WTC11 (cell line): ENCODE results near the gene BCAR3. TPM values are rescaled to one million over a fixed set of nuclear protein-coding genes. Genes with fewer than 3 reads are reported as not detected.

Source experiments
- ATAC-seq: fragments of 200-7000 bp; cut with Tn5 transposase; 2 replicates; pipeline ENCODE4 v1.10.0; 2021; ENCODE audit warnings: mild to moderate bottlenecking, moderate library complexity
- CTCF ChIA-PET: fragments of 300-600 bp; sonication (Branson Sonifier 250); formaldehyde crosslinking; loops from one replicate; lab custom pipeline; 2021; ENCODE audit warnings: antibody characterized with exemption; lab: Charles Lee
- POLR2A ChIA-PET: fragments of 350-600 bp; sonication (Branson Sonifier 250); formaldehyde crosslinking; loops from one replicate; lab custom pipeline; 2021; ENCODE audit warnings: antibody characterized with exemption; lab: Charles Lee
- DNase-seq: peaks from one replicate; pipeline ENCODE4 v3.0.0; 2021; ENCODE audit warnings: low spot score
- H3K27ac Mint-ChIP-seq: 2 replicates; pipeline ENCODE4 v1.8.0; 2021; ENCODE audit warnings: mixed read lengths
- H3K27me3 Mint-ChIP-seq: 2 replicates; pipeline ENCODE4 v1.8.0; 2021; ENCODE audit warnings: low read depth, mild to moderate bottlenecking, moderate library complexity, mixed read lengths
- H3K36me3 Mint-ChIP-seq: 2 replicates; pipeline ENCODE4 v1.8.0; 2021; ENCODE audit warnings: mixed read lengths
- H3K4me1 Mint-ChIP-seq: 2 replicates; pipeline ENCODE4 v1.8.0; 2022; ENCODE audit warnings: mixed read lengths
- H3K4me3 Mint-ChIP-seq: 2 replicates; pipeline ENCODE4 v1.8.0; 2021; ENCODE audit warnings: mild to moderate bottlenecking, moderate library complexity, mixed read lengths
- H3K9me3 Mint-ChIP-seq: 2 replicates; pipeline ENCODE4 v1.8.0; 2021; ENCODE audit warnings: mixed read lengths
- ARID4B ChIP-seq: sonication (generic); formaldehyde crosslinking; IDR thresholded peaks from 2 replicates; pipeline ENCODE4 v1.8.0; 2023; ENCODE audit warnings: missing genetic modification reagents, mild to moderate bottlenecking, borderline replicate concordance
- ATF1 ChIP-seq: sonication (generic); formaldehyde crosslinking; IDR thresholded peaks from 2 replicates; pipeline ENCODE4 v1.8.1; 2023; ENCODE audit warnings: mild to moderate bottlenecking, moderate library complexity, missing genetic modification reagents
- CREM ChIP-seq: sonication (generic); formaldehyde crosslinking; IDR thresholded peaks from 2 replicates; pipeline ENCODE4 v1.8.1; 2022; ENCODE audit warnings: mild to moderate bottlenecking, missing genetic modification reagents, moderate library complexity
- E2F4 ChIP-seq: sonication (generic); formaldehyde crosslinking; IDR thresholded peaks from 2 replicates; pipeline ENCODE4 v1.8.1; 2022; ENCODE audit warnings: low read depth, mild to moderate bottlenecking, moderate library complexity, missing genetic modification reagents, borderline replicate concordance
- ELF4 ChIP-seq: sonication (generic); formaldehyde crosslinking; IDR thresholded peaks from 2 replicates; pipeline ENCODE4 v1.8.1; 2022; ENCODE audit warnings: low read depth, mild to moderate bottlenecking, moderate library complexity, missing genetic modification reagents
- ETV6 ChIP-seq: sonication (generic); formaldehyde crosslinking; IDR thresholded peaks from 2 replicates; pipeline ENCODE4 v1.8.1; 2022; ENCODE audit warnings: mild to moderate bottlenecking, missing genetic modification reagents
- FOXJ3 ChIP-seq: sonication (generic); formaldehyde crosslinking; IDR thresholded peaks from 2 replicates; pipeline ENCODE4 v1.9.0; 2021; ENCODE audit warnings: missing genetic modification reagents, mild to moderate bottlenecking, borderline replicate concordance
- GABPB1 ChIP-seq: sonication (generic); formaldehyde crosslinking; IDR thresholded peaks from 2 replicates; pipeline ENCODE4 v1.8.1; 2023; ENCODE audit warnings: mild to moderate bottlenecking, missing genetic modification reagents
- IRF1 ChIP-seq: sonication (generic); formaldehyde crosslinking; IDR thresholded peaks from 2 replicates; pipeline ENCODE4 v1.8.0; 2023; ENCODE audit warnings: missing genetic modification reagents
- JUN ChIP-seq: sonication (generic); formaldehyde crosslinking; IDR thresholded peaks from 2 replicates; pipeline ENCODE4 v1.8.0; 2023; ENCODE audit warnings: mild to moderate bottlenecking, missing genetic modification reagents
- MYBL2 ChIP-seq: sonication (generic); formaldehyde crosslinking; IDR thresholded peaks from 2 replicates; pipeline ENCODE4 v1.8.1; 2023; ENCODE audit warnings: mild to moderate bottlenecking, moderate library complexity, missing genetic modification reagents
- NFYB ChIP-seq: sonication (generic); formaldehyde crosslinking; conservative IDR thresholded peaks from 2 replicates; pipeline ENCODE4 v1.8.0; 2022; ENCODE audit warnings: low read depth, missing genetic modification reagents
- NR2C2 ChIP-seq: sonication (generic); formaldehyde crosslinking; IDR thresholded peaks from 2 replicates; pipeline ENCODE4 v1.8.0; 2022; ENCODE audit warnings: mild to moderate bottlenecking, missing genetic modification reagents
- OVOL2 ChIP-seq: fragments of 250-450 bp; sonication (Bioruptor Pico); IDR thresholded peaks from 2 replicates; pipeline ENCODE4 v1.9.0; 2021; ENCODE audit warnings: mild to moderate bottlenecking, borderline replicate concordance
- TCF7 ChIP-seq: sonication (generic); formaldehyde crosslinking; IDR thresholded peaks from 2 replicates; pipeline ENCODE4 v1.8.0; 2022; ENCODE audit warnings: mild to moderate bottlenecking, low read depth, missing genetic modification reagents, moderate library complexity
- ZBTB43 ChIP-seq: sonication (generic); formaldehyde crosslinking; IDR thresholded peaks from 2 replicates; pipeline ENCODE4 v1.8.1; 2023; ENCODE audit warnings: mild to moderate bottlenecking, missing genetic modification reagents
- ZNF138 ChIP-seq: sonication (generic); formaldehyde crosslinking; conservative IDR thresholded peaks from 2 replicates; pipeline ENCODE4 v1.8.1; 2022; ENCODE audit warnings: mild to moderate bottlenecking, moderate library complexity, missing genetic modification reagents
- ZNF263 ChIP-seq: sonication (generic); formaldehyde crosslinking; IDR thresholded peaks from 2 replicates; pipeline ENCODE4 v1.8.1; 2022; ENCODE audit warnings: low read depth, mild to moderate bottlenecking, moderate library complexity, missing genetic modification reagents
- ZNF423 ChIP-seq: fragments of 250-450 bp; sonication (Bioruptor Pico); IDR thresholded peaks from 2 replicates; pipeline ENCODE4 v2.1.2; 2022; ENCODE audit warnings: mild to moderate bottlenecking, moderate library complexity
- total RNA-seq: library from RNA; stranded (reverse); gene quantifications from 3 replicates; pipeline ENCODE4 v1.2.3, GENCODE V29; 2021
- TF ChIP-seq, protein P1 (sequence below): sonication (generic); formaldehyde crosslinking; IDR thresholded peaks from 2 replicates; pipeline ENCODE4 v1.8.1; 2022; ENCODE audit warnings: mild to moderate bottlenecking, moderate library complexity, missing genetic modification reagents
- TF ChIP-seq, protein P2 (sequence below): sonication (generic); formaldehyde crosslinking; IDR thresholded peaks from 2 replicates; pipeline ENCODE4 v1.8.1; 2023; ENCODE audit warnings: mild to moderate bottlenecking, moderate library complexity, missing genetic modification reagents
- TF ChIP-seq, protein P3 (sequence below): sonication (generic); formaldehyde crosslinking; IDR thresholded peaks from 2 replicates; pipeline ENCODE4 v1.8.0; 2022; ENCODE audit warnings: mild to moderate bottlenecking, missing genetic modification reagents

Gene BCAR3
- total RNA-seq, 1 experiment from 2014 or later, result 14.8 TPM

- TF ChIP-seq IRF1 (CRISPR knock-in tag) (no peak), ZNF138 (CRISPR knock-in tag) (no peak), GABPB1 (CRISPR knock-in tag) (peak; percentile 41; the same call in 1 of the 2 replicates)
- Mint-ChIP-seq H3K9me3 (no peaks in the 10 kb centered on the region), H3K27ac (peak overlapping the region; percentile 71), H3K4me3 (no peak overlapping the region), H3K4me1 (peaks cover 64% of the 10 kb centered on the region), H3K36me3 (no peaks in the 10 kb centered on the region), H3K27me3 (no peaks in the 10 kb centered on the region)
- no peak for DNase-seq
- ChIA-PET POLR2A (no interaction called here), CTCF (interaction anchor here (0.7 to 3.6 kb wide), 4 partner anchors 14 to 232 kb away, joined by 3 to 16 read pairs (median 4); no protein-coding TSS in a partner anchor)
- no peak for ATAC-seq
These were observed 66.6 kb downstream of the BCAR3 start for GRCh38 chr1:93614986-93615581.

GRCh38 chr1:93614541-93614940, 67.1 kb downstream of the BCAR3 start:
- TF ChIP-seq, protein P1, sequence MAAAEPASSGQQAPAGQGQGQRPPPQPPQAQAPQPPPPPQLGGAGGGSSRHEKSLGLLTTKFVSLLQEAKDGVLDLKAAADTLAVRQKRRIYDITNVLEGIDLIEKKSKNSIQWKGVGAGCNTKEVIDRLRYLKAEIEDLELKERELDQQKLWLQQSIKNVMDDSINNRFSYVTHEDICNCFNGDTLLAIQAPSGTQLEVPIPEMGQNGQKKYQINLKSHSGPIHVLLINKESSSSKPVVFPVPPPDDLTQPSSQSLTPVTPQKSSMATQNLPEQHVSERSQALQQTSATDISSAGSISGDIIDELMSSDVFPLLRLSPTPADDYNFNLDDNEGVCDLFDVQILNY (CRISPR knock-in tag), result no peak
- no peak for TF ChIP-seq TCF7 (CRISPR knock-in tag)
- no peak for TF ChIP-seq ZNF423
- no peak for TF ChIP-seq ELF4 (CRISPR knock-in tag)
- no peak for TF ChIP-seq ZNF263
- no peak for TF ChIP-seq ETV6 (CRISPR knock-in tag)
- no peak for TF ChIP-seq MYBL2 (CRISPR knock-in tag)
- TF ChIP-seq E2F4 (CRISPR knock-in tag), result no peak
- no peak for TF ChIP-seq CREM (CRISPR knock-in tag)
- TF ChIP-seq FOXJ3, result no peak
- no peak for TF ChIP-seq ZBTB43 (CRISPR knock-in tag)
- no peak for TF ChIP-seq OVOL2 (CRISPR knock-in tag)
- TF ChIP-seq NR2C2 (CRISPR knock-in tag), result no peak
- TF ChIP-seq, protein P2, sequence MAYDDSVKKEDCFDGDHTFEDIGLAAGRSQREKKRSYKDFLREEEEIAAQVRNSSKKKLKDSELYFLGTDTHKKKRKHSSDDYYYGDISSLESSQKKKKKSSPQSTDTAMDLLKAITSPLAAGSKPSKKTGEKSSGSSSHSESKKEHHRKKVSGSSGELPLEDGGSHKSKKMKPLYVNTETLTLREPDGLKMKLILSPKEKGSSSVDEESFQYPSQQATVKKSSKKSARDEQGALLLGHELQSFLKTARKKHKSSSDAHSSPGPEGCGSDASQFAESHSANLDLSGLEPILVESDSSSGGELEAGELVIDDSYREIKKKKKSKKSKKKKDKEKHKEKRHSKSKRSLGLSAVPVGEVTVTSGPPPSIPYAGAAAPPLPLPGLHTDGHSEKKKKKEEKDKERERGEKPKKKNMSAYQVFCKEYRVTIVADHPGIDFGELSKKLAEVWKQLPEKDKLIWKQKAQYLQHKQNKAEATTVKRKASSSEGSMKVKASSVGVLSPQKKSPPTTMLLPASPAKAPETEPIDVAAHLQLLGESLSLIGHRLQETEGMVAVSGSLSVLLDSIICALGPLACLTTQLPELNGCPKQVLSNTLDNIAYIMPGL (CRISPR knock-in tag), result no peak
- no peak for TF ChIP-seq JUN (CRISPR knock-in tag)
- TF ChIP-seq ARID4B, result no peak
- TF ChIP-seq, protein P3, sequence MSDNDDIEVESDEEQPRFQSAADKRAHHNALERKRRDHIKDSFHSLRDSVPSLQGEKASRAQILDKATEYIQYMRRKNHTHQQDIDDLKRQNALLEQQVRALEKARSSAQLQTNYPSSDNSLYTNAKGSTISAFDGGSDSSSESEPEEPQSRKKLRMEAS, result no peak
- TF ChIP-seq NFYB (CRISPR knock-in tag), result no peak
- TF ChIP-seq ATF1, result no peak
- TF ChIP-seq, all 79 proteins: peak for 0
- Mint-ChIP-seq H3K27ac (0 out of 2 replicates have a peak overlapping the region, but pooled peaks have one; percentile 79), H3K4me3 (no peak overlapping the region), H3K9me3 (no peaks in the 10 kb centered on the region), H3K4me1 (peaks cover 68% of the 10 kb centered on the region), H3K36me3 (no peaks in the 10 kb centered on the region), H3K27me3 (no peaks in the 10 kb centered on the region)
- ATAC-seq (no peak), DNase-seq (no peak)
- ChIA-PET POLR2A (no interaction called here), CTCF (interaction anchor here (0.7 to 1.9 kb wide), 4 partner anchors 15 to 310 kb away, joined by 3 to 6 read pairs (median 4); no protein-coding TSS in a partner anchor)
